CD4-positive, alpha-beta T cell treated with Interleukin-21 for 1 hour (primary cell): Measurements from ENCODE around the gene DLX3.

Experiments
- DNase-seq: peaks from one replicate; pipeline ENCODE4 v3.0.0-alpha.2; 2020

Gene DLX3

DNA sequence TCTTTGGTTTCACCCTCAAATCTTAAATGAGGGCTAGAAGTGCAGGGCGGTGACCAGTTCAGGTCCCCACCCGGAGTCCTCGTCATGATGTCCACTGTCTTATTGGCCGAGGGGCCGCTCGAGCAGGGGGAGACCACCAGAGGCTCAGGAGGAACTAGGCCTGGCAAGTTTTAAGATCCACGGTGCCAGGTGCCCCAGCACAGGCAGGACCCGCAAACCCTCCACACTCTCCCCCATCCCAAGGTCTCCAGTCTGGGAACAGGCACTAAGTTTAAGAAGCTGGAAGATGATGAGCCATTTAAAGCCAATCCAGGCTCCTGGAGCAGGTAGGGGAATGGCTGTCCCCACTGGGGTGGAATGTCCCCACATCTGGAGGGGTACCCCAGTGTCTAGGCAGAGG, 4.1 kb downstream of the DLX3 start:
- DNase-seq, result no peak

DNA sequence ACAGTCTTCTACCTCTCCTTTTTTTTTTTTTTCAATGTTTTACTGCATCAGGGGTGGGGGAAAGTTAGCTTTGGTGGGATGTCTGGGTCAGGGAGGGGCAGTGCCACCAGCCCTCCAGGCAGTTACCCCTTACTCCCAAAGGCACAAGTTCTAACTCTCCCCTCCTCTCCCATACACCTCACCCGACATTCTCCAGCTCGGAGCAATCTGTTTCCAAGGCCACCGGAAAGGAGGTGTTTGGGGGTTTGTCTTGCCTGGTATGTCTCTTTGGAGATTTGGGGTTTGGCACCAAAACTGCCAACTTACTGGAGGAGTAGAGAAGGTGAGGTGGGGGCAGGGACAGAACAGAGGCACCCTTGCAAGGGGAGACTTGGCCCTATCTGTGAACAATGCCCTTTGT, 4.7 kb downstream of the DLX3 start:
- DNase-seq, result no peak

DNA sequence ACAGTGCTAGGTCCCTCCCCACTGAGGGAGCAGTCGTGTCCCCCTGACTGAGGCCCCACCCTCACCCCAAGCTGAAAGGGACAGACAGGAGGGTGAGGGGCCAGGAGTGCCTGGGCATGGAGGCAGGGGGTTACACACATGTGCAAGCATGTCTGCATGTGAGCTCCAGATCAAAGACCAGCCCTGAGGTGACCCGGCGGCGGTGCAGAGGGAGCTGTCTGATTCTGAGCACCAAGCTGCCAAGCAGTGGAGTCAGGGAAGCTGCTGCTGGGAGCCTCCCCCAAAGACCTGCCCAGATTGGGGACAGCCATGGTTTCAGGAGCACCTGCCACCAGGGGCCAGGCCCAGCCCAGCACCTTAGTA, 5.5 kb downstream of the DLX3 start:
- no peak for DNase-seq

DNA sequence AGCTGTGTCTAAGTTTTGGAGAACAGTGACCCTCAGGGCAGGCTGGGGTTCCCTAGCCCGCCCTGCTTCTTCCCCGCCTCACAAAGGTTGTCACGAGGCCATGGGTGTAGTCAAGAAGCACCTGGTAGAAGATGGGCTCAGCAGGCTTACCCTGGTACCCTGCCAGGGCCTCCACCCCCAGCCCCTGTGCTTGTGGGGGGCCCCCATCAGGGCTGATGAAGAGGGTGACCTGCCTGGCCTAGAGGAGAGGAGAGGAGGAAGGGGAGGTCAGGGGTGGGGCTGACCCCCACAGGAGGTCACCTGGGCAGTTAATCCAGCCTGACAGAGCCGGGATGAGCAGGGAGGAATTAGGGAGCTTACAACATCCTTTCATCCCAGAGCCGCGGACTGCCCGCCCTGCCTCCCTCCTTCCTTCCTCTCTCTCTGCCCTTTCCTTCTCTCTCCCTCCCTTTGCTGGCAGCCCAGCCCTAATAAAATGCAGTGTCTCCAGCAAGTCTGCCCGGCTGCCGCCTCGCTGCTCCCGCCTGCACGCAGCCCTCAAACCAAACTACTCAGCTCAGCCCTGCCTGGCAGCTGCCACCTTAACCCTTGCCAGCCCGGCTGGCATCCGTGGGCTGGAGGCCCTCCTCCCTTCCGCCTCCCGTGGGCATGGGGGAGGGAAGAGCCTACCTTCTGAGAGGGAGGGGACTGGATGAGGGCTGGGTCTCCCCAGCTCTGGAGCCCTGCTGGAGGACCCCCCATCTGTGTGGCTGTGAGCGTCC, 7.2 kb downstream of the DLX3 start:
- DNase-seq, result no peak

DNA sequence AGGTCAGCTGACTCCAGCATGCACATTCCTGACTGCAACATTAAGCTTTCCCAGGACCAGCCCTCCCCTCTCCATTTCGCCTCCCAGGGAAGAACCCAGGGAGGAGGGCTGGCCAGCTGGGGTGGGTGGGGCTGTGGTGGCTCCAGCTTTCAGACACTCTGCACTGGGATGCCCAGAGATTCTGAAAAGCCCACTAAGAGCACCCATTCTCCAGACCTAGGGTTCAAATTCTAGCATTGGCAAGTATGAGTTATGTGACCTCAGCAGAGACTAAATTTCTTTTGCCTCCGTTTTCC, 7.8 kb downstream of the DLX3 start:
- no peak for DNase-seq

DNA sequence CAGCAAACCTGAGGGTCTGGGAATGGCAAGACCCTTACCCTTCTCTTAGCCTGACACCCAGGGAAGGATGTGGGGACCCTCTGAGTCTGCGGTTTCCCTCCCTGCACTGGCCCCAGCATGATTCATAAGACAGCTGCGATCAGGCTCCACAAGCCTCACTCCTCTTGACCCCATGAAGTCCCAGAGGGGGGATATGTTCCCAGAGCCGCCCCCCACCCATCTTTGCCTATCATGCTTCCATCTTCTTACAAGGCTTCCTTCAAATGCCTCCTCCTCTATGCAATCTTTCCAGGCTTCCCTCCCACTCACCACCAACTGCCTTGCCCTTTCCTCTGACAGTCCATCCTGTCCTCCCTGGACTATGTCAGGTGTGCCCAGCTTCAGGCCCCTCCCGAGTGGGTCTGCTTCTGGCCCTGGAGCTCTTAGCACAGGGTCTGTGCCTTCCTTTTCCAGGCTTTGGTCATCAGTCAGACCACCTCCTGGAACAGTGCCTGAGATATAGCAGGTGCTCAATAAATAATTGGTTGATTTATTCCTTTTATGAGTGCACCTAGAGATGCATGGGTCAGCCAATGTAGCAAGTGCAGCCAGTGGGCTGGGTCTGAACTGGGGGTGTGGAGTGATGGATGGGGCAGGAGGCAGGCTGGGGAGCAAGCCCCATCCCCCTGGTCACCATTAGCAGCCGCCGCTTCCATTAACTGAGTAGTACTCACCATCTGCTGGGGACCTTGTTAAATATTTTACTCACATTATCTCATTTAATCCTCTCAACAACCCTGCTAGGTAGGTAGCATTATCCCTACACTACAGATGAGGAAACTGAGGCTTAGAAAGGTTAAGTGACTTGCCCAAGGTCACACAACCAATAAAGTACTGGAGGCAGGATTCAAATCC, 8.4 kb downstream of the DLX3 start:
- DNase-seq, result no peak

DNA sequence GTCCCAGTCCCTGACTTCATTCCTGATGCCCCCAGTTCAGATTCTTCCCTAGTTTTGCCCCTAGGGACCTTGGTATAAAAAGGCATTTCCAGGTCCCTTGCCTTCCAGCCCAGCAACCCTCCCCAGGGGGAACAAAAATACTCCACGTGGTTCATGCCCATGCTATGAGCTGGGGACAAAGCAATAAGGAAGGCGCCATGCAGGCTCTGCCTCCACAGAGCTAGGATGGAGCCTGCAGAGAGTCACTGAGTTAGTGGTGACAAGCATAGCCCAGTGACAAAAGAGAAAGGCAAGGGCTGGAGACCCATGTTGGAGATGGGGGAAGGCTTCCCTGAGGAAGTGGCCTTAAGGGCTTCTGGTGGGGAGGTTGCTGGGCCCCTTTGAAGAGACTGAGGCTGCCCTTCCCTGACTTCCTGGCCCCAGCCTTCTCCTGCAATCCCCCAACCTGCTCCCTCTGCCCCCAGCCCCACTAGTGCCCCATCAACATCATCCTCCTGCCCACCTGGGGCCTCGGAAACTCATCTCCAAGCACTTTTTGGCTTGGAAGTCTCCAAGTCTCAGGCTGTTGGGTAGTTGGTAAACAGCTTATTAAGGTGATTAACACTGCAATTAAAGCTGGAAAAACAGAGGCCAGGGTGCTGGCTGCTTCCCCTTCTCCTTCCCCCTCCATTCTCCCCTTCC, 9.6 kb downstream of the DLX3 start:
- no peak for DNase-seq

DNA sequence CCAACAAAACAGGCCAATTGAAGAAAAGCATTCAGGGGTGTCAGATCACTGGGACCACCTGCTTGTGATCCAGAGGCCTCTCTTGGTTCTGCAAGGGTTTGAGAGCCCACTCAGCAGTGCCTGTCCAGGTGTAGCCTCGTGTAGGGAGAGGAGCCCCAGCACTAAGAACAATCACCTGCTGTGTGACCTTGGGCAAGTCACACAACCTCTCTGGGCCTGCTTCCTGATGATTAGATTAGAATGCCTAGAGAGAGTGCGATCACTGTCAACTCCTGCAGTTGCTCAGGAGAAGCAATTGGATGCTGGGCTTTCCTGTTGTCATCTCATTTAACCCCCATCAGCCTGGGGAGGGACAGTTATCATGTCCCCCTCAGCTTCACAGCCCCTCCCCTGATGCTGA, 10.2 kb downstream of the DLX3 start:
- no peak for DNase-seq

DNA sequence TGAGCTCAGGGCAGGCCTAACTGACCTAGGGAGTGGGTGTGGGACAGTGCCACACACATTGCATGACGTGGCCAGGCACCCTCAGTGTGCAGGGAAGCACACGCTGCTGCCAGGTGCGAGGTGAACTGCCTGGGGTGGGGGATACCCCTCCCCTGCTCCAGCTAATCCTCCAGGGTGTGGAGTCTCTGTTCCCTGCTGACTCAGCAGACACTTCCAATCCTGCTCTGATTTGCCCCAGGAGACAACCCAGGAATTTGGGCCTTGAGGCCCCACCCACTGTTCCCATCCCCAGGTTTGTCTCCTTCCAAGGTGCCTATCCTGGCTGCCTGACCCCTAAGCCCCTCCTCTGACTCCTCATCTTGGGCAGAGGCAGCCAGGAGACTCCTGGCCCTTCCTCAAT, 10.7 kb downstream of the DLX3 start:
- DNase-seq, result no peak

DNA sequence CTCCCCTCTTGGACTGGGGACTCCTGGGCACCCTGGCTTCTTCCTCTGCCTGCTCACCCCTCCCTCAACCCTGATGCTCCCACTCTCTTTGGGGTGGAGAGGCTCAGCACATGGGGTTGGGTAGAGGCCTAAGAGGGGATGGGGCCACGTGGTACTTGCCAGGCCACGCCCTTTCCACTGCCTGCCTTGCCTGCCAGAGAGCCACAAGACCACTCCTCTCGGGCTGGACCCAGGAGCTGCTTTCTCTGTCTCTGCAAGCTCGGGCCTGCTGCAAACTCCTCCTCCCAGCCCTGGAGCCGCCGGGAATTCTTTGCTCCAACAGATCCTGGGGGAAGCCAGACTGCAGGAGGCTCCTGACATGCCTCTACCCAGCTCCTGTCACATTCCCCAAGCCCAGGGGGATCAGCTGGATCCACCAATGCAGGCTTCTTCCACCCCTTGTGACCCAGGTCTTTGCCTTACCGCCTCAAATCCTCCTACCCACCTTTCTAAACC, 14.3 kb downstream of the DLX3 start:
- DNase-seq, result no peak

DNA sequence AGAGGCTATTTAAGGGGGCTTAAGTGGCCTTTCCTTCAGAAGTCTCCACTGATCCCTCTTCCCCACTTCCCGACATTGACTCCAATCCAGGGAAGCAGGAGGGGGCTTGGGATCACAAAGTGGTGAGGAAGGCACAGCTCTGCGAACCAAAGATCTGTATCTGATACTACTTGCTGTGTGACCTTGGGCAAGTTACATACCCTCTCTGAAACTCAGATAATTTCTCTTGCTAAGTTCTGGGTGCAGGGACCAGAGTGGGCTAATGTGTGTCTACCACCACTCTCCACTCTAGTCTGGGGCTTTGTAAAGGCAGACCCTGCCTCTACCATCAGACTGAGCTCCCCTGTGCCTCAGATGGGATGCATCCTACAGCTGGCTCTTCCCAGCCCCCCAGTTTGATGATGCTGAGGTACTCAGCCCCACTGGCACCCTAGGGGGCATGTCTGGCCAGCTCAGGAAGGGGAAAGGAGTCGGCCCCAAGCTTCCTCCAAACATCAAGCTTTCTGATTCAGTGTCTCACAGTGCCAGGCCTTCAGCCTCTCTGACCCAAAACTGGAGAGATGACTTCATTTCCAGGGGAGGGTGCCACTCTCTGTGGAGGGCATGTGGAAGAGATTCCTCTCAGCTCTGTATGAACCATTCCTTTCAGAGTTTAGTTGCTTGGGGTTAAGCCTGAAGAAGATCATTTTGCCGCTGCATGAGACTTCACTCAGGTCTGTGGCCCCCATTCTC, 15.1 kb downstream of the DLX3 start:
- no peak for DNase-seq

DNA sequence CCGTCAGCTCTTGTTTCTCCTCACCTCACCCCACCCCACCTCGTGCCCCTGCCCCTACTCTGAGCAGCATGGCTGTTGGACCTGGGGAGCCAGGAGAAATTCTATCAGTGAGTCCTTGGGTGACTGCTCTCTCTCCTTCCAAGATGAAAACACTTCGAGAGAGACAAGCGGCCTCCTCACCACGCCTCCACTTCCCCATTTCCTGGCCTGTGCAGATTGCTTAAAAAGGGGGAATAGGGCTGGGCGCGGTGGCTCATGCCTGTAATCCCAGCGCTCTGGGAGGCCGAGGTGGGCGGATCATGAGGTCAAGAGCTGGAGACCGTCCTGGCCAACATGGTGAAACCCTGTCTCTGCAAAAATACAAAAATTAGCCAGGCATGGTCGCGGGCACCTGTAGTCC, 16.5 kb downstream of the DLX3 start:
- no peak for DNase-seq

DNA sequence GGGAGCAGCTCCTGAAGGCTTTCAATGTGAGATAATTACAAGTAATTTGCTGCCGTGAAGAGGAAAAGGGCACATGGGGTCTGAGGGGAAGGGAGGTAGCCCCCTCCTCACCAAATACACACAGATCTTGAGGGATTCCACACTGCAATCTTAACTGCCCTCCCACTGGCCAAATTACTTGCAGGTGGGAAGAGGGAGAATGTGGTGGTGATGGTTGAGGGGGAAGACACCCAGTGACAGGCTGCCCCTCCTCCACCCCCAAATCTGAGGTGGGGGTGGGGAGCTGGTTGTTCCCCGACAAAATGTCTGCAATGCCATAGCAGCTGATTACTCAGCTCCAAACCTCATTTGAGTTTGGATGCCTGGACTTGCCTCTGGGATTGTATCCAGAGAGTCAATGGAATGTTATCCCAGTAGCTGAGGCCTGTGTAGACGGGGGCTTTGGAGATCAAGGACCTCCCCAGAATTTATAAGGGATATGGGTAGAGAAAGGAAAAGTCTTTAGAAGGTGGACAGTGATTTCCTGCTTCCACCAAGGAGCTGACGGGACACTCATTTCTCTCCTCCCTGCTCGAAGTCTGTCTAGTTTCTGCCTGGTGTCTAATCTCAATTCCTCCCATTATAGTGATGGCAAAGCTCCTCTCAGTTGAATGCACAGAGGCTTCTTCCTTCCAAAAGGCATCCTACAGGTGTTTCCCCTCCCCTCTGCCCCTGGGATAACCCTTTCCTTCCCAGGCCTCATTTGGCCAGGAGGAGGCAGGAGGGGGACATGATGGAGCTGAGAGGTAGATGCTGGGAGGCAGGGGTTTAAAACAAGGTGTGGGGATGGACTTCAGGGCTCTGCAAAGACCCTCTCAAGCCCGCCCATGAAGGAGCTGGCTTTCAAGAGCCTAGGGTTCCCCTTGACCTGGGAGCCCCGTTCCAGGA, 17.3 kb downstream of the DLX3 start:
- no peak for DNase-seq

DNA sequence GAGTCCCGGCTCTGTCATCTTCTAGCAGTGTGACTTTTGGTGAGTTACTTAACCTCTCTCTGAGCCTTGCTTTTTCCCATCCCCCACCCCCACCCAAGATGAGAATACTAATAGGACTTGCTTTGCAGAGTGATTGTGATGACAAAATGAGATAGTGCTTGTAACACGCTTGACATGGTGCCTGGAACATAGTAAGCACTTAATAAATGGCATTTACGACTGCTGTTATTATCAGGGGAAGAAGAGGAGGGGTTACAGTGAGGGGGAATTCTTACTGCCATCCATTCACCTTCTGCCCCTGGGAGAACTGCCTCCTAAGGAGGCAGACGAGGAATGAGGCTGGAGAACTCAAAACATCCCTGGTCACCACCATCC, 18.2 kb downstream of the DLX3 start:
- no peak for DNase-seq

DNA sequence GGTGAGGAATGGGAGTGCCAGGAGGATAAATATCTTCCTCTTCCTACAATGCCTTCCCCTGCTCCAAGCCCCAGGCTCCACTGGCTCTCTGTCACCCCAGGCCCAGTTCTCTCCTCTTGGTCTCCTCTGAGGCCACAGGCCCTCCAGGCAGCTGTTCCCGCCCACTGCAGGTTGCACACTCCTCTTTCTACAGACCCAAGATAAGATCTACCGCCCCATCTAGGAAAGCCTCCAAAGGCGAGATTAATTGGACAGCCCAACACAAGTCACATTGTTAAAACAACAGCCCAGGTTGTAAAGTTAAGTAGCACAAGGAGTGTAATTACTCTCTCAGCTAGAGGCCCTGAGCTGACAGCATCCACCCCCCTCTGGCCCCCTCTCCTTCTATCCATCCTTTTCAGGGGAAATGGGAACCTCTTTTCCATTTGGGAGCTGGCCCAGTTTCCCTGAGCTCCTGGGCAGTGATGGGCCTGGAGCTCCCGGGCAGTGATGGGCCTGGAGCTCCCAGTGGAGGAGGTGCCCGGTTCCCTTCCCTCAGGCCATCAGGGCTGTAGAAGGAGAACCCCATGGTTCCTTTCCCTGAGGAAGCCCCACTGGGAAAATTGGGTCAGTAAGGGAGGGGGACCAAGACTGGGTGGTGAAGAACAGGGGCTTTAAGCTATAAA, 18.7 kb downstream of the DLX3 start:
- DNase-seq, result no peak

DNA sequence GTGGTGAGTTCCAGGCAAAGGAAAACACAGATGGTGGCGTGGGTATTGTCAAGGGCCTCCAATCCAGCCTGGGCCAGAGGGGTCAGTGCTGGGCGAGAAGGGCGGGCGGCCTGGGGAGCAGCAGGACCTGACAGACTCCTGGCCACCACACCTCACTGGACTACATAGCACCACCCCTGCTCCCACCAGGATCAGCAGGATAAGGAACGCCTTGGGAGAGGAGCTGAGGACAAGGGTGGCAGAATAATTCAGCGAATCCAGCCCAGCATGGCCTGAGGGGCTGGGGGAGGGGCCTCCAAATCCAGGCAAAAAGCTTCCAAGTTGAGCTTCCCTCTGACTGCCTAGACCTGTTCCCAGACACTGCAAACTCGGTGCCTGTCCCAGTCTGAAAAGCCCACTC, 19.5 kb downstream of the DLX3 start:
- DNase-seq, result no peak

DNA sequence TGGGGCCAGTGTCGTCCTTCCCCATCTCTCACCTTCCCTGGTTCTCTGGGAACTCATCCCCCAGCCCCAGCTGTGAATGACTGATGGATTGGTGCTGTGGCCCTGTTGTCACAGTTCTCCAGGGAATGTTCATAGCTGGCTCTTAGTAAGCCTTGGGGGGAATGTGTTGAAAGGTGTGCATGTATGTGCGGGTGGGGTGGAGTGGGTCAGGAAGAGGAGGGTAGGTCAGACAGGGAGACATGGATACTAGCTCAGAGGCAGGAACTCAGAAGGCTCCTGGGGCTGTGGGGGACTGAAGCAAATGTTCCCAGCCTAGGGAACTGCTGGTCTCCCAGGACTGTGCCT, 21.8 kb downstream of the DLX3 start:
- no peak for DNase-seq

DNA sequence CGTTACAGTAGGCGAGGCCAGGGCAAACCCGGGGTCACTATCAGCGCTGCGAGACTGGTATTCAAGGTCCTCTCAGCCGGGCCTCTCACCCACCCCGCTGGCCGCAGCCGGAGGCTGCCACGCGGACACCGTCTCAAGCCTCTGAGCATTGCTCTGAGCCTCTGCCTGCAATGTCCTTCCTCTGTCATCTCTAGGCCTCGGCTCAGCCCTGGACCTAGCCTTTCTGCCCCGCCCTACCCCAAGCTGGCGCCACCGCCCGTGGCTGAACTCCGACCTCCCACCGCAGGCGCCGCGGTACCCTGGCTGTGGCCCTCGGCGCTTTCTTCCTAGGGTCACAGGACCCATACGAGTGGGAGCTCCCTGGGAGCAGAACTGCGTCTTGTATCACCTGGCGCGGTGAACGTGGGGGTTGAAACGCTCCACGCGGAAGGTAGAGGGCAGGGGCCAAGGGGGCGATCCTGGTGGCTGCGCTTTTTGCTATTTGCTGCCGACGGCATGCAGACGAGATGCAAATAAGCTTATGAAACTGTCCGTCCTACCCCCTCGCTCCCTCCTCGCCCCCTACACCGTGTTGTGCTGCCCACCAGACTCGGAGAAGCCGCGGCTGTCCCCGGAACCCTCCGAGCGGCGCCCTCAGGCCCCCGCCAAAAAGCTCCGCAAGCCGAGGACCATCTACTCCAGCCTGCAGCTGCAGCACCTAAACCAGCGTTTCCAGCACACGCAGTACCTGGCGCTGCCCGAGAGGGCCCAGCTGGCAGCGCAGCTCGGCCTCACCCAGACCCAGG, 22.3 kb downstream of the DLX3 start:
- DNase-seq, result no peak

DNA sequence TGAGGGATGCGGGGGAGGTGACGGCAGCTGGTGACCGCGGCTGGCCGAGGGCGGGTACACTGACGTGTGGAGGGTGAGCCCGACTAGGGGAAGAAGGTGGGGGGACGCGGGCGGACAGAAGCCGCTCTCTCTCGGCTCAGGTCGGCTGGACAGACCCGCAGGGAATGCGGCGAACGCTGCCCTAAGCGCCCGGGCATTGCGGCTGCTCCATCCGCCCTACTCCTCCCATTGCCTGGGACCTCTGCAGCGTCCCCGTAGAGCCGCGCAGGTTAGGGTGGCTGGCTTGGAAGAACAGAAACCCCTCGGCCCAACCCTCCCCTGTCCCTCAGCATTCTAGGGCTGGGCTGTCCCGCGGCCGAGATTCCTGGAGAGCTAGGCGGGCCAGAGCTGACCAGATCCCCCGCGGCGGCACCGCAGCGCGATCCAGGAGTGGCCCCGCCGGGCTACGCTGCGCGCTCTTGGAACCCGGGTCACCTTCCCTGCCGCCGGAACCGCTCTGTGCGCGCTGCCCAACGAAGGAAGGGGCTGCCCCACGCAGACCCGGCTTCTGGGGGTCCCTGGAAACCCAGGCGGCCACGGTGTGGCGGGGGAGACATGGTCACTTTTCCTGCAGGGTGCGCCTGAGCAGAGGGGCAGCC, 23.1 kb downstream of the DLX3 start:
- no peak for DNase-seq

DNA sequence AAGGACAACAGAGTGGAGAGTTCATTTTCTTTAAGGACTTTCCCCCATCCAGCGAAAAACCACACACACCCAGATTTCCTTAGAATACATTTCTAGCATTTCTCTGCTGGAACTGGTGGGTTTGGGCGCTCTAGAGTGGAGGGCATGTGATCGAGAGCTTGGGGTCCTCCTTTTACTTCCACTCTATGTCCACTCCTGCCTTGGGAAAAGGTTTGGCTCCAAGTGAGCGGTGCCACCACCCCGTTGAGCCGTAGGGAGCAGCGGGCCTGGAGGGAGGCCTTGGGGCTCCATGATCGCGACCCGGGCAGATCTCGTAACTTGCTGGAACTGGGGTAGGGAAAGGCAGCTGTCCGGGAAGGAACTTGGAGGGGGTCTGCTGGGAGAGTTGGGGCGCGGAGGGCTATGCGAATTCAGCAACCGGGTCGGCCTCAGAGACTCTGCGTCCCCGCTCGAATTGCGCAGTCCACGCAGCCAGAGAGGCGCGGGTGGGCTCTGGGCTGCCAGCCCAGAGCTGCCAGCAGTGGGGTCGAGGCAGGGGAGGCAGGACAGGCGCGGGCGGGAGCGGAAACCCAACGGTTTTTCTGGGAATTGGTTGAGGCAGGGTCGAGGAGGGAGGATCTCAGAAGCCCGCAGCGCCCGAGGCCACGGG, 23.7 kb downstream of the DLX3 start:
- no peak for DNase-seq
